CD4-positive, CD25-positive, alpha-beta regulatory T cell (primary cell): Measurements from ENCODE around the gene TMEM247. TPM values are rescaled to one million over a fixed set of nuclear protein-coding genes. Genes with fewer than 3 reads are reported as not detected.
"Not testable (repeated sequence)": the region's sequence is repeated elsewhere in the genome, so short reads cannot be mapped to it uniquely, and the experiment has no call there.

Experiments
- ATAC-seq, 2 donors: fragments of 150-1000 bp; cut with Tn5 transposase; one replicate each; pipeline ENCODE4 v1.10.0; 2021; ENCODE audit warnings: low read depth in 2 of 2, moderate number of reproducible peaks in 2 of 2, moderate library complexity in 1 of 2
- DNase-seq, 3 donors: peaks; one replicate each; pipeline versions ENCODE4 v3.0.0 to v3.0.0-alpha.2; 2012 to 2022; ENCODE audit warnings: mixed read lengths in 1 of 3
- H3K27ac ChIP-seq: one replicate; pipeline ENCODE4 v1.7.0; 2013; ENCODE audit warnings: mild to moderate bottlenecking, low read length; ENCODE audit not compliant: insufficient read depth, poor library complexity, severe bottlenecking
- H3K27me3 ChIP-seq: one replicate; pipeline ENCODE4 v1.7.0; 2013; ENCODE audit warnings: low read length; ENCODE audit not compliant: control insufficient read depth, insufficient read depth
- H3K36me3 ChIP-seq: one replicate; pipeline ENCODE4 v1.7.0; 2013; ENCODE audit warnings: mild to moderate bottlenecking, low read length, moderate library complexity; ENCODE audit not compliant: control insufficient read depth, insufficient read depth
- H3K4me1 ChIP-seq: 2 replicates; pipeline ENCODE4 v1.7.0; 2013; ENCODE audit warnings: mild to moderate bottlenecking, low read length; ENCODE audit not compliant: insufficient read depth, control insufficient read depth, poor library complexity, severe bottlenecking
- H3K4me3 ChIP-seq: one replicate; pipeline ENCODE4 v1.7.0; 2013; ENCODE audit warnings: low read depth, mild to moderate bottlenecking, low read length, moderate library complexity
- H3K9me3 ChIP-seq, 2 experiments: 1 replicate in 1 of 2; 2 replicates in 1 of 2; pipeline ENCODE4 v1.7.0; 2013; ENCODE audit warnings: low read length in 2 of 2, mild to moderate bottlenecking in 1 of 2, moderate library complexity in 1 of 2; ENCODE audit not compliant: control insufficient read depth in 2 of 2
- H3K27ac Mint-ChIP-seq, 3 donors: one replicate each; pipeline ENCODE4 v1.8.0; 2020 to 2022; ENCODE audit warnings: mild to moderate bottlenecking in 3 of 3, mixed read lengths in 3 of 3, moderate library complexity in 2 of 3
- H3K27me3 Mint-ChIP-seq: one replicate; pipeline ENCODE4 v1.8.0; 2022; ENCODE audit warnings: mild to moderate bottlenecking, mixed read lengths
- H3K36me3 Mint-ChIP-seq: one replicate; pipeline ENCODE4 v1.8.0; 2020; ENCODE audit warnings: mixed read lengths
- H3K4me1 Mint-ChIP-seq, 4 donors: one replicate each; pipeline ENCODE4 v1.8.0; 2020 to 2022; ENCODE audit warnings: mixed read lengths in 4 of 4, mild to moderate bottlenecking in 1 of 4
- H3K4me3 Mint-ChIP-seq, 4 donors: one replicate each; pipeline ENCODE4 v1.8.0; 2020 to 2022; ENCODE audit warnings: mild to moderate bottlenecking in 4 of 4, mixed read lengths in 4 of 4, moderate library complexity in 3 of 4
- H3K9me3 Mint-ChIP-seq, 7 donors: one replicate each; pipeline ENCODE4 v1.8.0; 2020 to 2022; ENCODE audit warnings: mixed read lengths in 7 of 7, mild to moderate bottlenecking in 3 of 7, moderate library complexity in 2 of 7
- polyA plus RNA-seq, 4 donors: library from polyadenylated mRNA; unstranded; fragments of 300-500 nt; fragmentation: Illumina TruSeq; gene quantifications; one replicate each; pipeline ENCODE4 v1.2.3, GENCODE V29; 2021
- total RNA-seq: library from RNA; stranded (reverse); gene quantifications from one replicate; pipeline ENCODE4 v1.2.3, GENCODE V29; 2022

The TMEM247 gene
- total and polyA plus RNA-seq, 5 donors from 2014 or later, result not detected

DNA sequence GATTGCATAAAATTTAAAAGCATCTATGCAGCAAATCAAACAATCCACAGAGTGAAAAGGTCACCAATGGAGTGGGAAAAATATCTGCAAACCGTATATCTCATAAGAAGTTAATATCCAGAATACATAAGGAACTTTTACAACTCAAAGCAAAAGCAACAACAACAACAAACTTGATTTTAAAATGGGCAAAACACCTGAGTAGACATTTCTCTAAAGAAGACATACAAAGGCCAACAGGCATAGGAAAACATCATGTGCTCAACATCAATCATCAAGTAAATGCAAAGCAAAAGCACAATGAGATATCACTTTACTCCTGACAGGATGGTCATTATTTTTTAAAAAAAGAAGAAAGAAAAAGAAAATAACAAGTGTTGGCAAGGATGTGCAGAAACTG lies 38.1 kb downstream of the TMEM247 start:
- Histone ChIP-seq H3K36me3 (no peaks in the 10 kb centered on the region), H3K9me3 (peaks cover 21% of the 10 kb centered on the region in 2 experiments), H3K27me3 (no peaks in the 10 kb centered on the region), H3K4me3 (no peak overlapping the region), H3K27ac (no peak overlapping the region), H3K4me1 (no peaks in the 10 kb centered on the region)
- Mint-ChIP-seq H3K4me1 (peaks cover 0 to 5% (median under 1%) of the 10 kb centered on the region in 4 donors), H3K27me3 (peaks cover 11% of the 10 kb centered on the region), H3K27ac (no peak overlapping the region), H3K9me3 (peaks cover 2 to 30% (median 11%) of the 10 kb centered on the region in 7 donors), H3K4me3 (no peak overlapping the region), H3K36me3 (peaks cover 4% of the 10 kb centered on the region)
- DNase-seq, result no peak
- no peak for ATAC-seq

DNA sequence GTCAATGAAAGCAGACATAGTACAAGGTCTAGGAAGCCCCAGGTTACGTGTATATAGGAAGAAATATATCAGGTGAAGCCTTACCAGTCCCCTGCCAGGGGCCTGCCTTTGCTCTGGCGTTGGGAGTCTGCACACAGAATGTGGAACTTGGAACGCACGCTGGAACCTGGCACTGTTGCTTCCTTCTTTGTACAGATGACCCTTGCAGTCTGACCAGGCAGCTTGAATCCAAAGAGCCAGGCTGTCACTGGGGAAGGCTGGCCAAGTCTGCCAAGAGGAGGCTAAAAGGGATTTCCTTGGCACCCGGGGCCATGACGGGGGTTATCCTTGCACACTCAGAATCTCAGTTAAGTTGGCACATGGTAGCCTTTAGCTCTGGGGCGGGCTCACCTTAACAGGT lies 39.5 kb downstream of the TMEM247 start:
- ATAC-seq (no peak), DNase-seq (no peak)
- peaks cover 0 to 13% (median 8%) of the 10 kb centered on the region in 4 donors for H3K4me1 Mint-ChIP-seq
- peaks cover 21% of the 10 kb centered on the region in 2 experiments for H3K9me3 ChIP-seq
- H3K4me3 ChIP-seq, result no peak overlapping the region
- H3K27ac ChIP-seq, result no peak overlapping the region
- H3K4me1 ChIP-seq, result no peaks in the 10 kb centered on the region
- peaks cover 4% of the 10 kb centered on the region for H3K36me3 Mint-ChIP-seq
- peaks cover 2 to 30% (median 11%) of the 10 kb centered on the region in 7 donors for H3K9me3 Mint-ChIP-seq
- H3K27me3 Mint-ChIP-seq, result peaks cover 6% of the 10 kb centered on the region
- H3K27ac Mint-ChIP-seq, result no peak overlapping the region
- H3K36me3 ChIP-seq, result no peaks in the 10 kb centered on the region
- no peak overlapping the region for H3K4me3 Mint-ChIP-seq
- no peaks in the 10 kb centered on the region for H3K27me3 ChIP-seq

DNA sequence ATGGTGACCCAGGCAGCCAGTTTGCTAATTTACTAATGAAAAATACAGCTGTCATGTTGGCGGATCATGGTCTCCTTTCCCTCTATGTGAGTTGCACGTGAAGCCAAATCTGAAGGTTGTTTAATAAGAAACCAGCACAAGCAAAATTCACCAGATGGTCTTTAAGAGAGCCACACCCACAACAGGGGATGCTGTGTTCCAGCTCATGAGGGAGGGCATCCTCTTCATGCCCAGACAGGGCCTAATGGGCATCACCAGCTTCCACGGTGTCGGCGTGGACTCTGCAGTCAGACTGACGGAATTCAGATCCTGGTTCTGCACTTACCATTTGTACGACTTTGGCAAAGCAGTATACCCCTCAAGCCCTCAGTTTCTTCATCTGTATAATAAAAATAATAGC lies 39.9 kb downstream of the TMEM247 start:
- Mint-ChIP-seq H3K27me3 (peaks cover 5% of the 10 kb centered on the region), H3K4me3 (no peak overlapping the region), H3K4me1 (peaks cover 0 to 13% (median 8%) of the 10 kb centered on the region in 4 donors), H3K27ac (no peak overlapping the region), H3K36me3 (peaks cover 3% of the 10 kb centered on the region), H3K9me3 (peaks cover 2 to 29% (median 10%) of the 10 kb centered on the region in 7 donors)
- H3K36me3 ChIP-seq, result no peaks in the 10 kb centered on the region
- no peaks in the 10 kb centered on the region for H3K27me3 ChIP-seq
- ATAC-seq (no peak), DNase-seq (no peak)
- no peak overlapping the region for H3K27ac ChIP-seq
- H3K4me1 ChIP-seq, result no peaks in the 10 kb centered on the region
- H3K4me3 ChIP-seq, result no peak overlapping the region
- peaks cover 20% of the 10 kb centered on the region in 2 experiments for H3K9me3 ChIP-seq

DNA sequence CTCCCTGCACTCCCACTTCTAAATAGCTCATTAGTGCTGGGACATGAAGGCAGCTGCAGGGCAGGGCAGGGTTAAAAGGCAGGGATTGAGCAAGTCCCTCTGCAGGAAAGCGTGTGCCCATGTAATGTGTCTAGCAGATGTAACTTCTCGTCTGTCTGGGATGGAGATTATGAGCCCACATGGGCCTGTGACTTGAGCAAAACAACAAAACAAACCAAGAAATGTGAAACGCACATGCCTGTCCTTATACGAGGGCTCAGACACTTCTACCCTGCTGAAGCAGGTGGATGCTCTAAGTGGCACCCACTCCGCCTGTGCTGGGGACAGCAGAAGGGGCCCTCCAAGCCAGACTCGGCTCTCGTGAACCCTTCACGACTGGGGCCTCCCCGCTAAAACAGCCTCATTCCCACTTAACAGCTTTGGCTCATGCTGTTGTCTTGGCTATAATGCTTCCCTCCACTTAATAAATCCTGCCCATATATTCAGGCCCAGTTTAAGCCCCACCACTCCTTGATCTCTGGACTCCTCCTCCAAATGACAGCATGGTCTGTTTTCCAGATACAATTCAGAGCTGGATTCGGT lies 40.9 kb downstream of the TMEM247 start:
- Histone ChIP-seq H3K4me1 (no peaks in the 10 kb centered on the region), H3K27me3 (no peaks in the 10 kb centered on the region), H3K4me3 (no peak overlapping the region), H3K27ac (no peak overlapping the region), H3K9me3 (peaks cover 11 to 13% of the 10 kb centered on the region in 2 experiments), H3K36me3 (no peaks in the 10 kb centered on the region)
- Mint-ChIP-seq H3K27me3 (no peaks in the 10 kb centered on the region), H3K9me3 (peaks cover 2 to 20% (median 9%) of the 10 kb centered on the region in 7 donors), H3K36me3 (peaks cover 5% of the 10 kb centered on the region), H3K27ac (no peak overlapping the region), H3K4me1 (peaks cover 0 to 11% (median 7%) of the 10 kb centered on the region in 4 donors), H3K4me3 (no peak overlapping the region)
- DNase-seq (no peak), ATAC-seq (no peak)

DNA sequence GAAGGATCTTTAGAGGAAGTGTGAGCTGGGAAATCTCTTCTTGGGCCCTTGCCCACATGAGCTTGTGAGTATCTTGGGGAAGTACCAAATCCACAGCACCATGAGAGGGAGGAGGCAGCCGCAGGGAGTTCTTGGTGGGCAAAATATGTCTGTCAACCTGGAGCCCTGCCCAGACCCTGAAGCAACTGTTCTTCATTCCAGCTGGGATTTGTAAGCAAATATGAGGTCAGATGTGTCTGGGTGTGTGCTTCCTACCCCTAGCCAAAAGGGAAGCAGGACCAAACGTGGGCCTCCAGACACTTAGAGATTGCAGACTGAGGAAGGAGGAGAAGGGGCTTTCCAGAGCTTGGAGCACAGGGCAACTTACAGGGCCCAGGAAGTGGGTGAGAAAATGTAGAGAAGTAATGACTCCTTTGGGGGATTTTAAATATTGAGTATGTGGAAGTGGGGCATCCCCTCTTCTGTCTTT lies 41.9 kb downstream of the TMEM247 start:
- Mint-ChIP-seq H3K27me3 (no peaks in the 10 kb centered on the region), H3K4me3 (no peak overlapping the region), H3K9me3 (peaks cover 0 to 10% (median 4%) of the 10 kb centered on the region in 7 donors), H3K27ac (no peak overlapping the region), H3K36me3 (peaks cover 7% of the 10 kb centered on the region), H3K4me1 (peaks cover 0 to 11% (median 6%) of the 10 kb centered on the region in 4 donors)
- Histone ChIP-seq H3K27ac (no peak overlapping the region), H3K36me3 (no peaks in the 10 kb centered on the region), H3K4me1 (no peaks in the 10 kb centered on the region), H3K27me3 (no peaks in the 10 kb centered on the region), H3K4me3 (no peak overlapping the region), H3K9me3 (peaks cover under 1 to 3% of the 10 kb centered on the region in 2 experiments)
- ATAC-seq, result peak in 1 of 2 donors; percentile 31
- DNase-seq, result no peak

DNA sequence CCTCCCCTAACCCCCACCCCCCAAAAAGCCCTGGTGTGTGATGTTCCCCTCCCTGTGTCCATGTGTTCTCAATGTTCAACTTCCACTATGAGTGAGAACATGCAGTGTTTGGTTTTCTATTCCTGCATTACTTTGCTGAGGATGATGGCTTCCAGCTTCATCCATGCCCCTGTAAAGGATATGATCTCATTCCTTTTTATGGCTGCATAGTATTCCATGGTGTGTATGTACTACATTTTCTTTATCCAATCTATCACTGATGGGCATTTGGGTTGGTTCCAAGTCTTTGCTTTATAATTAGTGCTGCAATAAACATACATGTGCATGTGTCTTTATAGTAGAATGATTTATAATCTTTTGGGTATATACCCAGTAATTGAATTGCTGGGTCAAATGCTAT lies 43.0 kb downstream of the TMEM247 start:
- not testable (repeated sequence) for H3K4me3 ChIP-seq, H3K27ac Mint-ChIP-seq, H3K4me1 ChIP-seq, H3K36me3 ChIP-seq, H3K27ac ChIP-seq, DNase-seq, H3K4me3 Mint-ChIP-seq, H3K9me3 ChIP-seq, H3K27me3 ChIP-seq, H3K9me3 Mint-ChIP-seq, ATAC-seq, H3K27me3 Mint-ChIP-seq
- Mint-ChIP-seq H3K36me3 (peaks cover 11% of the 10 kb centered on the region), H3K4me1 (peaks cover 0 to 11% (median 6%) of the 10 kb centered on the region in 4 donors)

DNA sequence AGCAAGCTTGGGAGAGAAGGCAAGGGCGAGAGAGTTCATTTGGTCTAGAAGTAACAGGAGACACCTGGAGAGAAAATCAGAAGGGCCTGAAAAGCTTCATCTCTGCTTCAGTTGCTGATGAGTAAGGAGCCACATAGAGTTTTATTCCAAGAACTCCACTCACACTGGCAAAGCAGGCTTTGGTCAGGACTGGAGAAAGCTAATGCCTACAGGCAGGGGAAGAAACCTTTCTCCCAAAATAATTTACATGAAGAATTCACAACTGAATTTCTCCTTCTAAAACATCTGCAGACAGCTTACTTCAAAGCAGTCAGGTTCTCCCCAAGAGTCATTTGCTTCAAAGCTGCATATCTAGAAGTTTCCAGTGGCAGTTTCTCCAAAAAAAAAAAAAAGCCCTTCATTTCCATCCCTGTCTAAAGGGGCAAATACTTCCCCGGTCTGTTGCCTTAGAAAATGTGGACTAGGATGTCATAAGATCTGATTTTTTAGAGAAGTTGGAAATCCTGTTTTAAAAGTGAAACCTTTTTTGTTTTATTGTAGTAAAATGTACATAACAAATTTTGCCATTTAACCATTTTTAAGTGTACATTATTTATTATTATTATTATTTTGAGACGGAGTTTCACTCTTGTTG lies 46.3 kb downstream of the TMEM247 start:
- peaks cover 0 to 2% (median 0%) of the 10 kb centered on the region in 7 donors for H3K9me3 Mint-ChIP-seq
- Histone ChIP-seq H3K4me3 (no peak overlapping the region), H3K27ac (no peak overlapping the region), H3K27me3 (no peaks in the 10 kb centered on the region), H3K36me3 (no peaks in the 10 kb centered on the region), H3K4me1 (no peaks in the 10 kb centered on the region), H3K9me3 (no peaks in the 10 kb centered on the region)
- DNase-seq (no peak), ATAC-seq (no peak)
- peaks cover 25% of the 10 kb centered on the region for H3K36me3 Mint-ChIP-seq
- no peak overlapping the region for H3K4me3 Mint-ChIP-seq
- H3K27me3 Mint-ChIP-seq, result no peaks in the 10 kb centered on the region
- peaks cover 0 to 11% (median 6%) of the 10 kb centered on the region in 4 donors for H3K4me1 Mint-ChIP-seq
- H3K27ac Mint-ChIP-seq, result no peak overlapping the region
